GM10248 (cell line): Measurements from ENCODE around the gene SARS1.

Experiments used
- CTCF ChIA-PET: fragments of 300-600 bp; sonication (Branson Sonifier 250); formaldehyde crosslinking; extraction: SDS; loops from one replicate; lab custom pipeline; 2021; ENCODE audit warnings: antibody characterized with exemption; lab: Yijun Ruan, JAX
- POLR2A ChIA-PET: fragments of 350-650 bp; sonication (Branson Sonifier 250); formaldehyde crosslinking; extraction: SDS; loops from one replicate; lab custom pipeline; 2020; ENCODE audit warnings: antibody characterized with exemption; lab: Yijun Ruan, JAX
- DNase-seq: peaks from one replicate; pipeline ENCODE4 v3.0.0; 2012; ENCODE audit errors: extremely low spot score
- CTCF ChIP-seq: IDR thresholded peaks from 2 replicates; pipeline ENCODE4 v1.5.1; 2012; ENCODE audit warnings: mild to moderate bottlenecking, low read depth; ENCODE audit errors: extremely low read depth, missing control alignments, control extremely low read depth

SARS1 gene

GRCh38 chr1:109191891-109192290 lies 21.8 kb upstream of the SARS1 start:
- no peak for DNase-seq
- CTCF ChIA-PET, result interaction anchor here (0.6 to 1.7 kb wide), 6 partner anchors 9 to 92 kb away, joined by 3 to 5 read pairs (median 3); a partner anchor contains a TSS
- TF ChIP-seq CTCF, result no peak
- POLR2A ChIA-PET, result no interaction called here

GRCh38 chr1:109192433-109192832 lies 21.3 kb upstream of the SARS1 start:
- DNase-seq, result no peak
- CTCF ChIA-PET, result interaction anchor here (0.6 to 1.4 kb wide), 5 partner anchors 8 to 92 kb away, joined by 3 to 5 read pairs (median 3); no protein-coding TSS in a partner anchor
- TF ChIP-seq CTCF, result no peak
- POLR2A ChIA-PET, result no interaction called here

GRCh38 chr1:109193653-109194590 lies 19.8 kb upstream of the SARS1 start:
- ChIA-PET CTCF (interaction anchor here (0.8 to 2.0 kb wide), 21 partner anchors 8 to 339 kb away, joined by 3 to 10 read pairs (median 4); partner anchors contain the start of genes ATXN7L2 and SARS1), POLR2A (no interaction called here)
- peak; percentile 78 for DNase-seq
- peak; percentile 76 for TF ChIP-seq CTCF

- POLR2A ChIA-PET, result no interaction called here
- no peak for TF ChIP-seq CTCF
- CTCF ChIA-PET, result interaction anchor here (1.0 to 2.9 kb wide), 5 partner anchors 10 to 335 kb away, joined by 3 to 11 read pairs (median 3); no protein-coding TSS in a partner anchor
- DNase-seq, result no peak
Observed at GRCh38 chr1:109197158-109198042, 16.3 kb upstream of the SARS1 start.

GRCh38 chr1:109198043-109198695 lies 15.5 kb upstream of the SARS1 start:
- DNase-seq, result no peak
- POLR2A ChIA-PET, result no interaction called here
- no peak for TF ChIP-seq CTCF
- CTCF ChIA-PET, result interaction anchor here (0.9 to 2.9 kb wide), 7 partner anchors 10 to 334 kb away, joined by 3 to 11 read pairs (median 3); no protein-coding TSS in a partner anchor
